Measurements from ENCODE around the gene PSMG3.
"Not testable (repeated sequence)": the region's sequence is repeated elsewhere in the genome, so short reads cannot be mapped to it uniquely, and the experiment has no call there.

Gene PSMG3

GRCh38 chr7:1520539-1521234, 49.1 kb downstream of the PSMG3 start:
- Histone ChIP-seq H3K4me3 (ENCODE audit: insufficient read length, low read depth) (no peak overlapping the region), H3K9me3 (ENCODE audit: insufficient read depth, low read length) (peaks cover 7% of the 10 kb centered on the region), H3K4me1 (ENCODE audit: insufficient read depth, insufficient read length) (peaks cover 18% of the 10 kb centered on the region), H3K9ac (ENCODE audit: insufficient read length, low read depth) (no peak overlapping the region), H3K27me3 (ENCODE audit: insufficient read depth, insufficient read length) (no peaks in the 10 kb centered on the region), H3K36me3 (ENCODE audit: insufficient read depth, insufficient read length, low read length) (no peaks in the 10 kb centered on the region)
- TF ChIP-seq SUZ12 (IDR thresholded peaks at IDR 0.05; ENCODE audit: extremely low read depth, insufficient read depth, insufficient read length) (no peak), ZNF274 (IDR thresholded peaks at IDR 0.05; ENCODE audit: low read depth, low read length) (no peak), YY1 (IDR thresholded peaks at IDR 0.05; ENCODE audit: insufficient read depth, insufficient read length) (no peak)
- DNase-seq (ENCODE audit: low read depth, low spot score): no peak

- H3K4me3 ChIP-seq (ENCODE audit: insufficient read length, low read depth): not testable (repeated sequence)
Measured at GRCh38 chr7:1519322-1519922, 50.4 kb downstream of the PSMG3 start.

More at GRCh38 chr7:1519322-1519922, 50.4 kb downstream of the PSMG3 start:
- H3K4me1 ChIP-seq (ENCODE audit: insufficient read depth, insufficient read length): peaks cover 20% of the 10 kb centered on the region
- not testable (repeated sequence) for H3K27me3 ChIP-seq (ENCODE audit: insufficient read depth, insufficient read length); H3K9me3 ChIP-seq (ENCODE audit: insufficient read depth, low read length); DNase-seq (ENCODE audit: low read depth, low spot score); H3K9ac ChIP-seq (ENCODE audit: insufficient read length, low read depth); H3K36me3 ChIP-seq (ENCODE audit: insufficient read depth, insufficient read length, low read length)

Measured in NT2/D1 (cell line).